OCI-LY3 (cell line): ENCODE measurements around the gene DOCK1.

Source experiments
- EZH2phosphoT487 ChIP-seq: fragments of 200-600 bp; shearing (Covaris generic); IDR thresholded peaks from 2 replicates; pipeline ENCODE4 v1.6.1; 2018; ENCODE audit warnings: antibody characterized with exemption, mixed run types, low read depth
- TF ChIP-seq, protein P1 (sequence below): fragments of 200-600, 300-600 bp; sonication (generic); IDR thresholded peaks from 2 replicates; pipeline ENCODE4 v1.5.1; 2014; ENCODE audit warnings: antibody characterized with exemption, low read length, low read depth

DNA sequence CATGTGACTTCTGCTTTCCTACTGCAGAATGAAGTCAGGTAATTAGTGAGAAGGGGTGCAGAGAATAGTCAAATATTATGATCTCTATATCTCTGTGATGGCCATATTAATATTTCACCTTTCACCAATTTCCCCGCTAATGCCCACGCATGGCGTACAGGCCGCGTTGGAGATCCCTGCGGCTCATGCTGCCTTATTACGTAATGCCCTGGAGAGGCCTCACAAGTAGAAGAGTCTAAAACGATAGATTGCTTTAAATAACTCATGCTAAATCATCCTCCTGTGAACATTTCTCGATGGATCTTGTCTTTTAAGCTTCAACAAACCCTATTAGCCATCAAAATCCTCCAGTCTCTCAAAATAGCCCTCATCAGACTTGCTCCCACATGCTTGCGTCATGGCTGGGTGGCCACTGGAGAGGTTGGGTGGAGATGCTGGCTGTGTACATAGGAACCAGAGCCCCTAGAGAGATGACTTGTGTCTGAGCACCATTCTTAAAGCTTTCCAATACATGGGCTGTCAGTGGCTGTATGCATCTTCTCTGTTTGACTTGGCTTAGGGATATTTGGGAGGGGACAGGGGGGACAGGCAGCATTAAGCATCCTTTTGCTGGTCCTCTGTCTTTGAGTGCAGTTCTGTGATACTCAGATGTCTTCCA lies 370.7 kb downstream of the DOCK1 start:
- TF ChIP-seq, protein P1, sequence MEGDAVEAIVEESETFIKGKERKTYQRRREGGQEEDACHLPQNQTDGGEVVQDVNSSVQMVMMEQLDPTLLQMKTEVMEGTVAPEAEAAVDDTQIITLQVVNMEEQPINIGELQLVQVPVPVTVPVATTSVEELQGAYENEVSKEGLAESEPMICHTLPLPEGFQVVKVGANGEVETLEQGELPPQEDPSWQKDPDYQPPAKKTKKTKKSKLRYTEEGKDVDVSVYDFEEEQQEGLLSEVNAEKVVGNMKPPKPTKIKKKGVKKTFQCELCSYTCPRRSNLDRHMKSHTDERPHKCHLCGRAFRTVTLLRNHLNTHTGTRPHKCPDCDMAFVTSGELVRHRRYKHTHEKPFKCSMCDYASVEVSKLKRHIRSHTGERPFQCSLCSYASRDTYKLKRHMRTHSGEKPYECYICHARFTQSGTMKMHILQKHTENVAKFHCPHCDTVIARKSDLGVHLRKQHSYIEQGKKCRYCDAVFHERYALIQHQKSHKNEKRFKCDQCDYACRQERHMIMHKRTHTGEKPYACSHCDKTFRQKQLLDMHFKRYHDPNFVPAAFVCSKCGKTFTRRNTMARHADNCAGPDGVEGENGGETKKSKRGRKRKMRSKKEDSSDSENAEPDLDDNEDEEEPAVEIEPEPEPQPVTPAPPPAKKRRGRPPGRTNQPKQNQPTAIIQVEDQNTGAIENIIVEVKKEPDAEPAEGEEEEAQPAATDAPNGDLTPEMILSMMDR: no peak
- no peak for TF ChIP-seq EZH2phosphoT487
